ENCODE results near the gene TTLL8.
"Not testable (repeated sequence)": the region's sequence is repeated elsewhere in the genome, so short reads cannot be mapped to it uniquely, and the experiment has no call there.

The TTLL8 gene

GRCh38 chr22:50089682-50090411 lies 31.7 kb upstream of the TTLL8 start, which contains the start of gene MOV10L1:
TSS of gene MOV10L1 (plus strand) at chr22:50090006. CDS start at chr22:50090089, 83 bp downstream.
- H3K56ac ChIP-seq (ENCODE audit: low read length): no peak within 1 kb of the TSS
- no peak within 1 kb of the TSS for H3K18ac ChIP-seq (ENCODE audit: low read length)
- H3K79me1 ChIP-seq (ENCODE audit: low read length): no peaks in the 10 kb centered on the region
- H3K4me3 ChIP-seq (ENCODE audit: low read length): no peak within 1 kb of the TSS
- H3K36me3 ChIP-seq (ENCODE audit: control insufficient read depth, insufficient read depth, low read length): no peaks in the 10 kb centered on the region
- H3K79me2 ChIP-seq (ENCODE audit: control insufficient read depth, insufficient read depth, low read length): no peaks in the 10 kb centered on the region
- no CpG with 5 or more reads among the region's 83 CpGs for WGBS (ENCODE audit: extremely low coverage, insufficient coverage, low lambda C conversion rate)
- H4K5ac ChIP-seq (ENCODE audit: low read length): no peak within 1 kb of the TSS
- no peak within 1 kb of the TSS for H2AK5ac ChIP-seq (ENCODE audit: low read length)
- no peak within 1 kb of the TSS for H2BK15ac ChIP-seq (replicated peaks; ENCODE audit: low read depth)
- H4K8ac ChIP-seq (ENCODE audit: low read depth, low read length): no peak within 1 kb of the TSS
- no peaks in the 10 kb centered on the region for H3K4me1 ChIP-seq (ENCODE audit: control insufficient read depth, low read depth, low read length)
- no peak for DNase-seq
- H3K9ac ChIP-seq (ENCODE audit: low read length): no peak within 1 kb of the TSS
- H2BK120ac ChIP-seq (ENCODE audit: low read depth, low read length): no peak within 1 kb of the TSS
- H2BK5ac ChIP-seq (ENCODE audit: low read length): no peak within 1 kb of the TSS
- H3K27ac ChIP-seq (ENCODE audit: low read depth, low read length): no peak within 1 kb of the TSS
- H3K23ac ChIP-seq (ENCODE audit: low read length): no peak within 1 kb of the TSS
- no peak within 1 kb of the TSS for H3K4ac ChIP-seq (ENCODE audit: low read depth, low read length)
- H3K4me2 ChIP-seq (ENCODE audit: low read length): no peak within 1 kb of the TSS
- no peaks in the 10 kb centered on the region for H3K27me3 ChIP-seq (ENCODE audit: insufficient read depth, low read length, poor library complexity)

GRCh38 chr22:50089231-50089630 lies 31.1 kb upstream of the TTLL8 start:
- Histone ChIP-seq H2BK120ac (ENCODE audit: low read depth, low read length) (no peak overlapping the region), H4K5ac (ENCODE audit: low read length) (no peak overlapping the region), H3K4ac (ENCODE audit: low read depth, low read length) (no peak overlapping the region), H2BK15ac (replicated peaks; ENCODE audit: low read depth) (no peak overlapping the region), H3K18ac (ENCODE audit: low read length) (no peak overlapping the region), H3K79me1 (ENCODE audit: low read length) (no peaks in the 10 kb centered on the region), H3K9ac (ENCODE audit: low read length) (no peak overlapping the region), H3K79me2 (ENCODE audit: control insufficient read depth, insufficient read depth, low read length) (no peaks in the 10 kb centered on the region), H4K8ac (ENCODE audit: low read depth, low read length) (no peak overlapping the region), H3K23ac (ENCODE audit: low read length) (no peak overlapping the region), H3K4me3 (ENCODE audit: low read length) (no peak overlapping the region), H3K27me3 (ENCODE audit: insufficient read depth, low read length, poor library complexity) (no peaks in the 10 kb centered on the region), H3K4me1 (ENCODE audit: control insufficient read depth, low read depth, low read length) (no peaks in the 10 kb centered on the region), H3K36me3 (ENCODE audit: control insufficient read depth, insufficient read depth, low read length) (no peaks in the 10 kb centered on the region), H3K4me2 (ENCODE audit: low read length) (no peak overlapping the region), H3K56ac (ENCODE audit: low read length) (no peak overlapping the region), H2BK5ac (ENCODE audit: low read length) (no peak overlapping the region), H3K27ac (ENCODE audit: low read depth, low read length) (no peak overlapping the region), H2AK5ac (ENCODE audit: low read length) (no peak overlapping the region)
- DNase-seq: no peak
- WGBS (ENCODE audit: extremely low coverage, insufficient coverage, low lambda C conversion rate): no CpG with 5 or more reads among the region's 11 CpGs

GRCh38 chr22:50088096-50088495 lies 30.0 kb upstream of the TTLL8 start:
- WGBS (ENCODE audit: extremely low coverage, insufficient coverage, low lambda C conversion rate): no CpG with 5 or more reads among the region's 12 CpGs

DNA sequence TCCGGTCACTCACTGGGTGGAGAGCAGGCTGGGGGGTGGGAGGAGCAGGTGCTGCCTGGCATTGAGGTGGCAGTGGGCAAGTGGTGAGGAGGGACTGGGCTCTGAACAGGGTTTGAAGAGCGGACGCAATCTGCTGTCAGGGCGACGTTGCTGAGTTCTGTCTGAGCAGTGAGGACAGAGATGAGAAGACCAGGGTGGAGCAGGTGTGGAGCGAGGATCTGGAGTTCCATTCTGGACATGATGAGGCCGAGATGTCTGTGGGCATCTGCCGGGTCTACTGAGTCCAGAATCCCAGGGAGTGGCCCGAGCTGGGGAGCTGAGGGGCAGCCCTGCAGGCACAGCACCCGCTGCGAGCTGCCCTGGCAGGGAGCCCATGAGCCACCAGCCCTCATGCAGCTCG lies 29.5 kb upstream of the TTLL8 start:
- Histone ChIP-seq H4K5ac (ENCODE audit: low read length) (no peak overlapping the region), H2BK120ac (ENCODE audit: low read depth, low read length) (no peak overlapping the region), H3K79me2 (ENCODE audit: control insufficient read depth, insufficient read depth, low read length) (no peaks in the 10 kb centered on the region), H2BK15ac (replicated peaks; ENCODE audit: low read depth) (no peak overlapping the region), H3K23ac (ENCODE audit: low read length) (no peak overlapping the region), H3K4me3 (ENCODE audit: low read length) (no peak overlapping the region), H4K8ac (ENCODE audit: low read depth, low read length) (no peak overlapping the region), H3K9ac (ENCODE audit: low read length) (no peak overlapping the region), H3K27ac (ENCODE audit: low read depth, low read length) (no peak overlapping the region), H3K4me2 (ENCODE audit: low read length) (no peak overlapping the region), H3K27me3 (ENCODE audit: insufficient read depth, low read length, poor library complexity) (no peaks in the 10 kb centered on the region), H2AK5ac (ENCODE audit: low read length) (no peak overlapping the region), H3K36me3 (ENCODE audit: control insufficient read depth, insufficient read depth, low read length) (no peaks in the 10 kb centered on the region), H3K18ac (ENCODE audit: low read length) (no peak overlapping the region), H2BK5ac (ENCODE audit: low read length) (no peak overlapping the region), H3K4ac (ENCODE audit: low read depth, low read length) (no peak overlapping the region), H3K79me1 (ENCODE audit: low read length) (no peaks in the 10 kb centered on the region), H3K4me1 (ENCODE audit: control insufficient read depth, low read depth, low read length) (no peaks in the 10 kb centered on the region), H3K56ac (ENCODE audit: low read length) (no peak overlapping the region)
- DNase-seq: no peak
- no CpG with 5 or more reads among the region's 12 CpGs for WGBS (ENCODE audit: extremely low coverage, insufficient coverage, low lambda C conversion rate)

More at GRCh38 chr22:50088096-50088495, 30.0 kb upstream of the TTLL8 start:
- H3K18ac ChIP-seq (ENCODE audit: low read length): no peak overlapping the region
- H2BK120ac ChIP-seq (ENCODE audit: low read depth, low read length): no peak overlapping the region
- no peak overlapping the region for H4K8ac ChIP-seq (ENCODE audit: low read depth, low read length)
- H3K27ac ChIP-seq (ENCODE audit: low read depth, low read length): no peak overlapping the region
- H4K5ac ChIP-seq (ENCODE audit: low read length): no peak overlapping the region
- no peaks in the 10 kb centered on the region for H3K79me1 ChIP-seq (ENCODE audit: low read length)
- no peaks in the 10 kb centered on the region for H3K79me2 ChIP-seq (ENCODE audit: control insufficient read depth, insufficient read depth, low read length)
- no peak overlapping the region for H3K23ac ChIP-seq (ENCODE audit: low read length)
- no peak for DNase-seq
- H3K4ac ChIP-seq (ENCODE audit: low read depth, low read length): no peak overlapping the region
- no peak overlapping the region for H2BK5ac ChIP-seq (ENCODE audit: low read length)
- no peaks in the 10 kb centered on the region for H3K4me1 ChIP-seq (ENCODE audit: control insufficient read depth, low read depth, low read length)
- H3K4me2 ChIP-seq (ENCODE audit: low read length): no peak overlapping the region
- no peaks in the 10 kb centered on the region for H3K36me3 ChIP-seq (ENCODE audit: control insufficient read depth, insufficient read depth, low read length)
- H3K9ac ChIP-seq (ENCODE audit: low read length): no peak overlapping the region
- no peak overlapping the region for H2BK15ac ChIP-seq (replicated peaks; ENCODE audit: low read depth)
- H3K27me3 ChIP-seq (ENCODE audit: insufficient read depth, low read length, poor library complexity): no peaks in the 10 kb centered on the region
- H3K56ac ChIP-seq (ENCODE audit: low read length): no peak overlapping the region
- no peak overlapping the region for H2AK5ac ChIP-seq (ENCODE audit: low read length)
- H3K4me3 ChIP-seq (ENCODE audit: low read length): no peak overlapping the region

DNA sequence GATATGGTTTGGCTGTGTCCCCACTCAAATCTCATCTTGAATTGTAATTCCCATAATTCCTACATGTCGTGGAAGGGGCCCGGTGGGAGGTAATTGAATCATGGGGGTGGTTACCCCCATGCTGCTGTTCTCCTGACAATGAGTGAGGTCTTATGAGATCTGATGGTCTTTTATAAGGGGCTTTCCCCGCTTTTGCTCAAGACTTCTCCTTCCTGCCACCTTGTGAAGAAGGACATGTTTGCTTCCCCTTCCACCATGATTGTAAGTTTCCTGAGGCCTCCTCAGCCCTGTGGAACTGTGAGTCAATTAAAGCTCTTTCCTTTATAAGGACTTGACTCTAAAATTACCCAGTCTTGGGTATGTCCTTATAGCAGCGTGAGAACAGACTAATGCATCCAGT lies 28.9 kb upstream of the TTLL8 start:
- H3K4me2 ChIP-seq (ENCODE audit: low read length); H2BK5ac ChIP-seq (ENCODE audit: low read length); H4K5ac ChIP-seq (ENCODE audit: low read length); H3K18ac ChIP-seq (ENCODE audit: low read length); H2BK15ac ChIP-seq (replicated peaks; ENCODE audit: low read depth); H3K4ac ChIP-seq (ENCODE audit: low read depth, low read length); H3K9ac ChIP-seq (ENCODE audit: low read length); H3K4me1 ChIP-seq (ENCODE audit: control insufficient read depth, low read depth, low read length); H3K79me1 ChIP-seq (ENCODE audit: low read length); DNase-seq; H4K8ac ChIP-seq (ENCODE audit: low read depth, low read length); H2AK5ac ChIP-seq (ENCODE audit: low read length); H2BK120ac ChIP-seq (ENCODE audit: low read depth, low read length); H3K79me2 ChIP-seq (ENCODE audit: control insufficient read depth, insufficient read depth, low read length); H3K27ac ChIP-seq (ENCODE audit: low read depth, low read length); H3K27me3 ChIP-seq (ENCODE audit: insufficient read depth, low read length, poor library complexity); H3K36me3 ChIP-seq (ENCODE audit: control insufficient read depth, insufficient read depth, low read length); H3K4me3 ChIP-seq (ENCODE audit: low read length); H3K23ac ChIP-seq (ENCODE audit: low read length); H3K56ac ChIP-seq (ENCODE audit: low read length): not testable (repeated sequence)
- no CpG with 5 or more reads among the region's 4 CpGs for WGBS (ENCODE audit: extremely low coverage, insufficient coverage, low lambda C conversion rate)

DNA sequence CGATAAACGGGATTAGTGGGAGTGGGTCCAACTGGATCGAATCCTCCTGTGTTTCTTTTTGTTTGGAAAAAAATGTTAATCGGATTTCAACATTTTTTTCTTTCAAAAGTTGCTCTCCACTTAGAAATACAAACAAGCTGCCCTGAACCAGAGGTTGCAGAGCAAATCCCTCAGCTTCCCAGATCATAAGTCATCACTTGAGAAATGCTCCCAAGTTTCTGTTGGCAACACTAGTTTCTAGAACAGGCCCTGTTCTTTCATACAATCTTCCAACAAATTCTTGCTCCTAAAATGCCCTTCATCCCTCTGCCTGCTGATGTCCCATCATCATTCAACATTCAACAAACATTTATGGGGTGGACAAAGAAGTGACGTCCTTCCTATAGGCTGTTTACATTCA lies 28.4 kb upstream of the TTLL8 start:
- Histone ChIP-seq H3K18ac (ENCODE audit: low read length) (no peak overlapping the region), H2BK120ac (ENCODE audit: low read depth, low read length) (no peak overlapping the region), H4K5ac (ENCODE audit: low read length) (no peak overlapping the region), H3K79me2 (ENCODE audit: control insufficient read depth, insufficient read depth, low read length) (no peaks in the 10 kb centered on the region), H3K4me2 (ENCODE audit: low read length) (no peak overlapping the region), H3K79me1 (ENCODE audit: low read length) (no peaks in the 10 kb centered on the region), H4K8ac (ENCODE audit: low read depth, low read length) (no peak overlapping the region), H3K4me3 (ENCODE audit: low read length) (no peak overlapping the region), H3K27me3 (ENCODE audit: insufficient read depth, low read length, poor library complexity) (no peaks in the 10 kb centered on the region), H3K36me3 (ENCODE audit: control insufficient read depth, insufficient read depth, low read length) (no peaks in the 10 kb centered on the region), H2AK5ac (ENCODE audit: low read length) (no peak overlapping the region), H3K27ac (ENCODE audit: low read depth, low read length) (no peak overlapping the region), H3K4me1 (ENCODE audit: control insufficient read depth, low read depth, low read length) (no peaks in the 10 kb centered on the region), H3K56ac (ENCODE audit: low read length) (no peak overlapping the region), H3K4ac (ENCODE audit: low read depth, low read length) (no peak overlapping the region), H2BK5ac (ENCODE audit: low read length) (no peak overlapping the region), H3K23ac (ENCODE audit: low read length) (no peak overlapping the region), H3K9ac (ENCODE audit: low read length) (no peak overlapping the region), H2BK15ac (replicated peaks; ENCODE audit: low read depth) (no peak overlapping the region)
- no CpG with 5 or more reads among the region's 5 CpGs for WGBS (ENCODE audit: extremely low coverage, insufficient coverage, low lambda C conversion rate)
- no peak for DNase-seq
